GM21367 (cell line): Measurements from ENCODE around the gene TNFRSF18.

Experiments used
- ATAC-seq: cut with Tn5 transposase; IDR thresholded peaks from one replicate; pipeline ENCODE4 v1.9.1; 2021; ENCODE audit not compliant: unreplicated experiment

TNFRSF18 gene

GRCh38 chr1:1228596-1229321, 22.4 kb upstream of the TNFRSF18 start:
- no peak for ATAC-seq

GRCh38 chr1:1228187-1228586, 21.8 kb upstream of the TNFRSF18 start:
- ATAC-seq = no peak

DNA sequence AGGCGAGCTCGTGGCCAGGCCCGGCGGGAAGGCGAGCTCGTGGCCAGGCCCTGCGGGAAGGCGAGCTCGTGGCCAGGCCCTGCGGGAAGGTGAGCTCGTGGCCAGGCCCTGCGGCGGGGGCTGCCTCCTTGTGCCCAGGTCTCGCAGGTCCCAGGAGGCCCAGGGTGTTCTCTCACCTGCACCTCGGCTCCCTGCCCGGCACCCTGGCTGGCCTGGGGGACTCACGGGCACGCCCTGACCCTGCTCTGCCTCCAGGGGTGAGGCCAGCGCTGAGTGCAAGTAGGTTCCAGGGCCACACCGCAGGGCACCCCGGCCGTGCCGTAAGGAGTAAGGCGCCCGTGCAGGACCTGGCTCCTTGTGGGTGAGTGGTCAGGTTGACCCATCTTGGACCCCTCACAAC, 21.0 kb upstream of the TNFRSF18 start:
- ATAC-seq = no peak

DNA sequence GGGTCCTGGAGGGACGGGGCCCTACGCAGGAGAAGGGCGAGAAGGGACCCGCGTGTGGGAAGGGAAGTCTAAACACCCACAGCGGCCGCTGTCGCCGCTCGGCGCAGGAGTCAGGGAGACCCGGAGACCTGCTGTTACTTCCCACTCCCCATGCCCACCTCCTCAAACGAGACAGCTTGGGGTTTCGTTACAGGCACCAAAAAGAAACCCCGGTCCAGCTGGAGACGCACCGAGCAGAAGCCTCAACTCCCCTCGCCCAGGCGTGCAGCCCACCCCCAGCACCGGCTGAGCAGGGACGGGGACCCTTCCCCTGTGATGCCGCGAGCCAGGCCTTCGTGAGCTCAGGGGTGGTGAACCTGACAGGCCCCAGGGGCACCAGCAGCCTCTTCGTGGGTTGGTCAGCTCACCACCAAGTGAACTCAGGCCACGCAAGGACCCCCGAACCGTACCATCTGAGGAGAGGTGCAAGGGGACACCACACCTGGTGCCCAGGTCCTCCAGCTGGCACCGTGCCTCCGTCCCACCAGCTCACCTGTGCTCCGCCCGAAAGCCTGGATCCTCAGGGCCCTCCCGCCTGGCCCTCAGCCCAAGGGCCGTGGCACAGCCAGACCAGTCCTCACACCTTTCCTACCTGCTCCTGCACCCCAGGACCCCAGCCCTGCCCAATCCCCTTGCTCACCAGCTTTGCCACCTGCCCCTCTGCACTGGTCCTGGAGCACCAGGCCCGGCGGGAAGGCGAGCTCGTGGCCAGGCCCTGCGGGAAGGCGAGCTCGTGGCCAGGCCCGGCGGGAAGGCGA, 20.4 kb upstream of the TNFRSF18 start:
- ATAC-seq = no peak

DNA sequence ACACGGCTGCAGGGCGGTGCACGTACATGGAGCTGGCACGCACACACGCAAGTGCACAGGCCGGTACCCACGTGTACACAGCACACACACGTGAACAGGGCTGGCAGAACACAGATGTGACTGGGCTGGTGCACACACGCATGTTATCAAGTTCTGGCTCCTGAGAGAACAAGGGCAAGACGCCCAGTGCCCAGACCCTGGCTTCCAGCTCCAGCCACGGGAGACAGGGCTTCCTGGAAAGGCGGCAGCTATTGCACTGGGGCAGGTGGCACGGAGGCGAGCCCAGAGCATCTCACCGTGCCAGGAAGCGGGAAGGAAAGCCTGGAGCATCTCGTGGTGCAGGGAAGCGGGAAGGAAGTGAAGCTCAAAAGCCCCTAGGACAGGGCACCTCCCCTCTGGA, 19.5 kb upstream of the TNFRSF18 start:
- no peak for ATAC-seq

DNA sequence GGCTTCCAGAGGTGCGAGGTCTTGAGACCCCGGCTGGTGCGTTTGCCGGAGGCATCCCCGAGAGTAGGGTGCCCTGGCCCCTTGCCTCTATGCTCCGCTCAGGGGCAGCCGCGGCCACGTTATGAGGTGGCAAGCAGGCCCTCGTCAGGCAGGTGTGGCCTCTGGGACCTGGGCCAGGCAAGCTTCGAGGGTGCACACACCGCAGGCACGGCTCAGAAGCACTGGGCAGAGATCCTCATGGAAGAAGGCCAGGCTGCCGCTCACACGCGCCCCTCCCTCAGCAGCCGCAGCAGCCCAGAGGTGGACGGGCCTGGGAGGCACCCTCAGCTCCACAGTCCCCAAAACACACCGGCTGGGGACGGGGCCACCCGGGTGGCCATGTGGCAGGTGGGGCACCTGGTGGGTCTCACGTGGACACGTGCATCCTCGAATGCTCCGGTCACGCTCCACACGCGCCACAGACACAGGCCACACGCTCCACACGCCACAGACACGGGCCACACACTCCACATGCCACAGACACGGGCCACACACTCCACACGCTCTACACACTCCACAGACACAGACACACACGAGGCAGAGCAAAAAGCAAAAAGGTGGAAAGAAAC, 18.9 kb upstream of the TNFRSF18 start:
- no peak for ATAC-seq

DNA sequence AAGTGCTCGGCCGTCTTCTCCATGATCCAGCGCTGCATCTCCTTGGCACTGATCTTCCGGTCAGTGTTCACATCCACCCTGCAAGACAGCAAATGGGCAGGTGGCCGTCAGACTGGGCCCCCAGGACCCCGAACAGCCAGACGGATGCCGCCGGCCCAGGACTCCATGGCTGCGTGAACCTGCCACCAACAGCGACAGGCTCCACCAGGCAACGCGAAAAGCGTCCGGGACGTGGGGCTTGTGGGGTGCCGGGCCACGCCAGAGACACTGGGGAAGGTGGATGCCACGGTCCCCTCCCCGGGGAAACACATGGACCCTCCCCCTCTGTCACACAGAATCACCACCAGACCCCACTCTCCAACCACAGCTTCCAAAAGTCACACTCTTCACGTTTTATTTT, 17.5 kb upstream of the TNFRSF18 start:
- ATAC-seq = no peak

DNA sequence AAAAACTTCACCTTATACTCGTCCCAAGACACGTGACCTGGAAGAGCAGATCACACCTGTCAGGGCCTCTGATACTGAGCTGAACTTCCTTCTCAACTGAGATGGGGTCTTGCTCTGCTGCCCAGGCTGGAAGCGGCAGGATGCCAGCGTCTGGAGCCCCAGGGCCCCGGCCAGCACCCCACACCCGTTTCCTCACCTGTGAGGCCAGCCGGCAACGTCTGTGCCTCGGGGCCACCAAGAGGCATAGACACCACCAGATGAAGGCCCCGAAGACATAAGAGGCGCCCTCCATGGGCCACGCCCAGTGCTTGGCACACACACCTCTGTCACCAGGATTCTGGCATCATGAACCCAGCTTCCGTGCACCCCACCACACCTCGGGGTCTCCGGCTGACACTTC, 16.9 kb upstream of the TNFRSF18 start:
- ATAC-seq = no peak

DNA sequence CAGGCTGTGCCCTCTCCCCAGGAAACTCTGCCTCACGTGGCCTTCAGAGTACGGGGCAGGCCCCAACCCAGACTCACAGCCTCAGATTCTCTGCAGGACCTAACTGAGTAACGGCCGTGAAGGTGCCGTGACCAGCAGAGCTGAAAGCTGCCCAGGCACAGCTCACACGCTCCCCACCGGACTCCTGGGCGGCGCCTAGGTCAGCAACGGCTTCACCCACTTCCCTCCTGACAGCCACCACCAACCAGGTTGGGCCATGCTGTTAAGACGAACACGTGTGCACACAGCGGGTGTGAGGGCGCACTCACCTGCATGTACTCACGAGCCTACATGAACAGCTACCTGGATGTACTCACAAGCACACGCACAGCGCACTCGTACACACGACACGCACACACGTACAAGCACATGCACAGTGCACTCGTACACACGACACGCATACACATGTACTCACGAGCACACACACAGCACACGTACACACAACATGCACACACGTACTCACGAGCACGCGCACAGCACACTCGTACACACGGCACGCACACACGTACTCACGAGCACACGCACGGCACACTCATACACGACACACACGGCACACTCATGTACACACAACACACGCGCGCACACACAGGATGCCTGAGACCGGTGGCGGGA, 16.3 kb upstream of the TNFRSF18 start:
- no peak for ATAC-seq

DNA sequence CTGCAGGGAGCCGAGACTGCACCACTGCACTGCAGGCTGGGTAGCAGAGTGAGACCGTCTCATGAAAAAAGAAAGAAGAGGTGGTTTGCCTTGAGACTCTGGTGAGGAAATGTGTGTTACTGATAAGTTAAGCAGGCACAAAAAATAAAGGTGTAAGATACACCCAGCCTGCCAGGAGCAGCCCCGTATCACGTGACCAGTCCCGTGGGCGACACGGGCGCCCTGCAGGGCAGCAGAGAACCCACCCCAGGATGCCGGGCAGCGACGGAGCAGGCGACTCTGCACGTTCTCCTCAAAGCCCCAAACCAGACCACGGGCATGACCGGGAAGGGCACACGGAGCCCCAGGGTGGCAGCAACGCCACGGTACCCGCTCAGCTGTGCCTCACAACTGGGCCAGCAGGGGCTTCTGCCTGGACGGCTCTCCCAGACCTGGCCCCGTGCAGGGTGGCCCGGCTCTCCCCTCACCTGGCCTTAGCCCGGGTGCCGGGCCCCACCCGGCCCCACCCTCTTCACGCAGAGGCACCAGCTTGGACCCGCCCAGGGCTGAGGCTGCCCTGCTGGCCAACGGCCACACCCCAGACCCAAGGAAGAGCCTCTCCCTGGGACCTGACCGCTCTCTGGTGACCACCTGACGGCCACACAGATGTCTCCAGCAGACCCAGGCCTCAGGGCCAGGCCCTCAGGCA, 15.6 kb upstream of the TNFRSF18 start:
- no peak for ATAC-seq

- ATAC-seq = no peak
Observed at GRCh38 chr1:1220197-1220596, 13.8 kb upstream of the TNFRSF18 start.

DNA sequence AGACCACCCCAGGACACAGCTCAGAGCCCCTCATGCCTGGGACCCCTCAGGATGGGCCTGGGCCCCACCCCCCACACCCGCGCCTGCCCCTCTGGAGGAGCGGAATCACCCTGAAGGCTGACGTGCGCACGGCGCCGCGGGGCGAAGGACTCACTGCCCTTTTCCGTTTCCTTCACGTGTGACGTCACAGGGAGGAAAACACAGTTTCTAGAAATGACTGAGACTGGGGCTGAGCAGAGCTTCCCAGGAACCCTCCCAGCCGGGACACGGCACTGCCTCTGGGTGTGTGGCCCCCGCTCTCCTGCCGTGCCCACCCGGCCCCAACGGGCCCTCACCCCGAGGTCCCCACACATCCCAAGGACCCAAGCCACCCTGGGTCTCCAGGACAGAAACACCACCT, 12.9 kb upstream of the TNFRSF18 start:
- ATAC-seq = no peak

- ATAC-seq = no peak
Observed at GRCh38 chr1:1218524-1219200, 12.3 kb upstream of the TNFRSF18 start.

- no peak for ATAC-seq
Observed at GRCh38 chr1:1217621-1218523, 11.5 kb upstream of the TNFRSF18 start.

DNA sequence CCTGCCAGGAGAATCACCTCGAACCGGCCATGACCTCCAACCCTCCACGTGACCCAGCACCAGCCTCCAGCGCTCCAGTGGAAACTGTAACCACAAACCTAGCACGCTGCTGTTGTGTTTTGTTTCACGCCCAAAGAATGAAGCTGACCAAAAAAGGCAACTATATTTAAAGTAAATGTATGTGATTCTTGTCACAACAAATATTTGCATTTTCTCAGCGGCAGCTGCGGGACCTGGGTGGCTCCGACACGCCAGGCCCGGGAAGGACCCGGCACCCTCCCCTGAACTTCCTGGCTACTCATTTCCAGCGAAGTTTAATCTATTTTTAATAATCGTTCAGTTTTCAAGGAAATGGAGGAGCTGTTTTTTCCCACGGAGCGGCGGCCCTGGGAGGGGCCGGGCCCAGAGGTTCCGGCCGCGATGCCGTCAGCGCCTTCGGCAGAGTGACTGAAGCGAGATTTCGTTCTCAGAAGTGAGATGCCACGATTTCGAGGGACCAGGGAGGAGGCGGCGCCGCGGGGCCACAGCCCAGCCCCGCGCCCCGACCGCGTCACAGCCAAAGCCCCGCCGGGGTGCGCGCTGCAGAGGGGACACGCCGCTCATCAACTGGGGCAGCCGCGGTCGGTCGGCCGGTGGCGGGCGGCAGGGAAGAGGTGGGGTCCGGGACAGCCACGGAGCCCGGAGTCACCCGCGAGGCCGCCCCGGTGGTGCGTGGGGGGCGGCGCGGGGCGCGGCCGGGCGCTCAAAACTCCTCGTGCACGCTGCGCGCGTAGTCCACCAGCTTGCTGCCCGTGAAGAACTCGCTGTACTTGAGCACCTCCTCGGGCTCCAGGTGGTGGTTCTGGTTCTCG, 10.6 kb upstream of the TNFRSF18 start:
- ATAC-seq = no peak

GRCh38 chr1:1215881-1216605, 9.7 kb upstream of the TNFRSF18 start:
- ATAC-seq = no peak

- no peak for ATAC-seq
Observed at GRCh38 chr1:1215080-1215676, 8.8 kb upstream of the TNFRSF18 start.
